HG02884 (cell line): ENCODE data around the gene HS3ST2.
"Not testable (repeated sequence)": the region's sequence is repeated elsewhere in the genome, so short reads cannot be mapped to it uniquely, and the experiment has no call there.

Experiments used
- ATAC-seq: cut with Tn5 transposase; IDR thresholded peaks from one replicate; pipeline ENCODE4 v1.9.1; 2021; ENCODE audit warnings: mild to moderate bottlenecking, moderate library complexity; ENCODE audit not compliant: unreplicated experiment

Gene HS3ST2

GRCh38 chr16:22929461-22929860, 115.5 kb downstream of the HS3ST2 start:
- no peak for ATAC-seq

GRCh38 chr16:22932032-22932771, 118.2 kb downstream of the HS3ST2 start:
- ATAC-seq, result no peak

GRCh38 chr16:22933173-22933572, 119.2 kb downstream of the HS3ST2 start:
- ATAC-seq, result no peak

GRCh38 chr16:22934786-22935185, 120.8 kb downstream of the HS3ST2 start:
- no peak for ATAC-seq

- no peak for ATAC-seq
Measured at GRCh38 chr16:22937169-22937568, 123.2 kb downstream of the HS3ST2 start.

GRCh38 chr16:22938647-22939046, 124.7 kb downstream of the HS3ST2 start:
- no peak for ATAC-seq

- not testable (repeated sequence) for ATAC-seq
Measured at GRCh38 chr16:22939744-22940363, 125.9 kb downstream of the HS3ST2 start.

GRCh38 chr16:22941970-22942501, 128.1 kb downstream of the HS3ST2 start:
- ATAC-seq, result no peak

GRCh38 chr16:22942811-22943210, 128.8 kb downstream of the HS3ST2 start:
- ATAC-seq, result no peak

GRCh38 chr16:22945361-22945760, 131.4 kb downstream of the HS3ST2 start:
- ATAC-seq, result no peak

- ATAC-seq, result no peak
Measured at GRCh38 chr16:22946433-22946832, 132.5 kb downstream of the HS3ST2 start.

- no peak for ATAC-seq
Measured at GRCh38 chr16:22948058-22948602, 134.2 kb downstream of the HS3ST2 start.

- no peak for ATAC-seq
Measured at GRCh38 chr16:22948603-22949368, 134.8 kb downstream of the HS3ST2 start.

- no peak for ATAC-seq
Measured at GRCh38 chr16:22955461-22956070, 141.6 kb downstream of the HS3ST2 start.

GRCh38 chr16:22961206-22961605, 147.2 kb downstream of the HS3ST2 start:
- ATAC-seq, result no peak

GRCh38 chr16:22962905-22963304, 148.9 kb downstream of the HS3ST2 start:
- no peak for ATAC-seq
